ENCODE results near the gene CACNG4.

Gene CACNG4

GRCh38 chr17:66995944-66996343 lies 31.4 kb downstream of the CACNG4 start:
- H3K4me1 Mint-ChIP-seq = no peaks in the 10 kb centered on the region
- no peak overlapping the region for H3K4me3 Mint-ChIP-seq
- no peak overlapping the region for H3K27ac Mint-ChIP-seq
- H3K9me3 Mint-ChIP-seq = peaks cover 2% of the 10 kb centered on the region
- no peaks in the 10 kb centered on the region for H3K36me3 Mint-ChIP-seq (ENCODE audit: low read depth)
- no peaks in the 10 kb centered on the region for H3K27me3 Mint-ChIP-seq (ENCODE audit: low read depth)
- no peak for TF ChIP-seq CTCF (IDR thresholded peaks at IDR 0.05; ENCODE audit: unreplicated experiment in 3 of 3)

- peaks cover 2% of the 10 kb centered on the region for H3K9me3 Mint-ChIP-seq
- no peak overlapping the region for H3K4me3 Mint-ChIP-seq
- no peaks in the 10 kb centered on the region for H3K27me3 Mint-ChIP-seq (ENCODE audit: low read depth)
- no peak overlapping the region for H3K27ac Mint-ChIP-seq
- TF ChIP-seq CTCF (IDR thresholded peaks at IDR 0.05; ENCODE audit: unreplicated experiment in 3 of 3) = no peak
- H3K36me3 Mint-ChIP-seq (ENCODE audit: low read depth) = no peaks in the 10 kb centered on the region
- no peaks in the 10 kb centered on the region for H3K4me1 Mint-ChIP-seq
Measured at GRCh38 chr17:66996926-66997325, 32.4 kb downstream of the CACNG4 start.

- TF ChIP-seq CTCF (IDR thresholded peaks at IDR 0.05; ENCODE audit: unreplicated experiment in 3 of 3) = no peak
- Mint-ChIP-seq H3K4me3 (no peak overlapping the region), H3K27me3 (ENCODE audit: low read depth) (no peaks in the 10 kb centered on the region)
Measured at GRCh38 chr17:67003231-67003630, 38.7 kb downstream of the CACNG4 start.

GRCh38 chr17:67004181-67004580 lies 39.7 kb downstream of the CACNG4 start:
- H3K27ac Mint-ChIP-seq = no peak overlapping the region
- H3K27me3 Mint-ChIP-seq (ENCODE audit: low read depth) = no peaks in the 10 kb centered on the region
- H3K36me3 Mint-ChIP-seq (ENCODE audit: low read depth) = peaks cover 5% of the 10 kb centered on the region
- no peak for TF ChIP-seq CTCF (IDR thresholded peaks at IDR 0.05; ENCODE audit: unreplicated experiment in 3 of 3)
- H3K4me3 Mint-ChIP-seq = no peak overlapping the region
- no peaks in the 10 kb centered on the region for H3K4me1 Mint-ChIP-seq
- H3K9me3 Mint-ChIP-seq = peaks cover 6% of the 10 kb centered on the region

More at GRCh38 chr17:67003231-67003630, 38.7 kb downstream of the CACNG4 start:
- H3K27ac Mint-ChIP-seq = no peak overlapping the region
- no peaks in the 10 kb centered on the region for H3K36me3 Mint-ChIP-seq (ENCODE audit: low read depth)
- H3K4me1 Mint-ChIP-seq = no peaks in the 10 kb centered on the region
- H3K9me3 Mint-ChIP-seq = peaks cover 2% of the 10 kb centered on the region

- Mint-ChIP-seq H3K27ac (no peak overlapping the region), H3K27me3 (ENCODE audit: low read depth) (peaks cover 8% of the 10 kb centered on the region)
Measured at GRCh38 chr17:67007266-67007665, 42.8 kb downstream of the CACNG4 start.

More at GRCh38 chr17:67007266-67007665, 42.8 kb downstream of the CACNG4 start:
- H3K4me3 Mint-ChIP-seq = no peak overlapping the region
- H3K4me1 Mint-ChIP-seq = no peaks in the 10 kb centered on the region
- H3K36me3 Mint-ChIP-seq (ENCODE audit: low read depth) = peaks cover 7% of the 10 kb centered on the region
- peaks cover 7% of the 10 kb centered on the region for H3K9me3 Mint-ChIP-seq
- TF ChIP-seq CTCF (IDR thresholded peaks at IDR 0.05; ENCODE audit: unreplicated experiment in 3 of 3) = no peak

Measured in nephron (organoid).